PC-9 (cell line): Measurements from ENCODE around the gene SEMA5A.

Source experiments
- EZH2 ChIP-seq: fragments of 200-600 bp; sonication (generic); IDR thresholded peaks from 2 replicates; pipeline ENCODE4 v1.8.0; 2017; ENCODE audit warnings: antibody characterized with exemption, low read depth
- TF ChIP-seq, protein P1 (sequence below): fragments of 200-600 bp; sonication (generic); conservative IDR thresholded peaks from 2 replicates; pipeline ENCODE4 v1.6.1; 2017; ENCODE audit warnings: mixed run types, antibody characterized with exemption, mild to moderate bottlenecking, moderate library complexity

DNA sequence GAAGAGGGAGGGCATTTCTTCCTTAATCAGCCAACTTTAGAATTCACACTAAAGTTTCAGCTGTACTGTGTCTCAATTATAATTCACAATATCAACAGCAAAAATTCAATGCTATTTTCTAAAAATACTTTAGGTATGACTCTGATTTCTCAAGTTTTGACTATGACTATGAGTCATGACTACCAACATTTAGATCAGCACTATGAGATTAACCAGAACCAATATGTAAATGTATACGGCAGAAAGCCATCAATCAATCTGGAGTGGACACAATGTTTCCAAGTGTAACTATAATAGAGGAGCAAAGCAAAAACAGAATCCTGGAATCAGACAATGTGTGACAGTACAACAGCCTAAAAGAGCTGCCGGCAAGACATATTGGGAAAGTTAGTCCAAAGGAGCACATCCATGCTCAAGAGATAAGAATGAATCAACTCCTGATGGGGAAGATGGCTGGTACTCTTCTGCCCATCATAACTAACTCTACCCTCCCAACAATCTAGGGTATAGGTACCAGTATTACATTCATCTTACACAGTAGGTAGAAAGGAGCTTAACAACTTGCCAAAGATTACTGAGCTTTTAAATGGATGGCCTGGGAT is 294.4 kb downstream of the SEMA5A start:
- TF ChIP-seq EZH2, result no peak
- TF ChIP-seq, protein P1, sequence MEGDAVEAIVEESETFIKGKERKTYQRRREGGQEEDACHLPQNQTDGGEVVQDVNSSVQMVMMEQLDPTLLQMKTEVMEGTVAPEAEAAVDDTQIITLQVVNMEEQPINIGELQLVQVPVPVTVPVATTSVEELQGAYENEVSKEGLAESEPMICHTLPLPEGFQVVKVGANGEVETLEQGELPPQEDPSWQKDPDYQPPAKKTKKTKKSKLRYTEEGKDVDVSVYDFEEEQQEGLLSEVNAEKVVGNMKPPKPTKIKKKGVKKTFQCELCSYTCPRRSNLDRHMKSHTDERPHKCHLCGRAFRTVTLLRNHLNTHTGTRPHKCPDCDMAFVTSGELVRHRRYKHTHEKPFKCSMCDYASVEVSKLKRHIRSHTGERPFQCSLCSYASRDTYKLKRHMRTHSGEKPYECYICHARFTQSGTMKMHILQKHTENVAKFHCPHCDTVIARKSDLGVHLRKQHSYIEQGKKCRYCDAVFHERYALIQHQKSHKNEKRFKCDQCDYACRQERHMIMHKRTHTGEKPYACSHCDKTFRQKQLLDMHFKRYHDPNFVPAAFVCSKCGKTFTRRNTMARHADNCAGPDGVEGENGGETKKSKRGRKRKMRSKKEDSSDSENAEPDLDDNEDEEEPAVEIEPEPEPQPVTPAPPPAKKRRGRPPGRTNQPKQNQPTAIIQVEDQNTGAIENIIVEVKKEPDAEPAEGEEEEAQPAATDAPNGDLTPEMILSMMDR, result no peak
